Chondrocyte (in vitro differentiated cells): ENCODE data around the gene REEP6. TPM values are rescaled to one million over a fixed set of nuclear protein-coding genes. Genes with fewer than 3 reads are reported as not detected.

Source experiments
- DNase-seq: peaks from one replicate; pipeline ENCODE4 v3.0.0; 2021; ENCODE audit warnings: mixed read lengths, low spot score
- H3K27ac Mint-ChIP-seq: one replicate; pipeline ENCODE4 v1.8.0; 2021; ENCODE audit warnings: mild to moderate bottlenecking, moderate library complexity, mixed read lengths; ENCODE audit not compliant: unreplicated experiment
- H3K27me3 Mint-ChIP-seq: 2 replicates; pipeline ENCODE4 v1.8.0; 2021; ENCODE audit warnings: low read depth, mixed read lengths
- H3K36me3 Mint-ChIP-seq: 2 replicates; pipeline ENCODE4 v1.8.0; 2021; ENCODE audit warnings: low read depth, mixed read lengths
- H3K4me1 Mint-ChIP-seq: 2 replicates; pipeline ENCODE4 v1.8.0; 2021; ENCODE audit warnings: low read depth, mild to moderate bottlenecking, mixed read lengths
- H3K4me3 Mint-ChIP-seq: one replicate; pipeline ENCODE4 v1.8.0; 2021; ENCODE audit warnings: mild to moderate bottlenecking, moderate library complexity, mixed read lengths; ENCODE audit not compliant: unreplicated experiment
- H3K9me3 Mint-ChIP-seq: 2 replicates; pipeline ENCODE4 v1.8.0; 2021; ENCODE audit warnings: low read depth, mixed read lengths
- CTCF ChIP-seq: fragments of 200-600 bp; sonication (generic); IDR thresholded peaks from 2 replicates; pipeline ENCODE4 v1.5.0; 2021; ENCODE audit warnings: antibody characterized with exemption, mild to moderate bottlenecking, moderate library complexity
- total RNA-seq: library from RNA; stranded (reverse); gene quantifications from 3 replicates; pipeline ENCODE4 v1.2.1, GENCODE V29; 2021

REEP6 gene
- total RNA-seq, 1 donor from 2014 or later, result 2.8 TPM

GRCh38 chr19:1455002-1455335, 36.0 kb upstream of the REEP6 start:
- no peak overlapping the region for H3K27ac Mint-ChIP-seq
- TF ChIP-seq CTCF, result no peak
- no peak overlapping the region for H3K4me3 Mint-ChIP-seq
- peaks cover 6% of the 10 kb centered on the region for H3K36me3 Mint-ChIP-seq
- peaks cover 9% of the 10 kb centered on the region for H3K4me1 Mint-ChIP-seq
- no peaks in the 10 kb centered on the region for H3K9me3 Mint-ChIP-seq
- peaks cover 24% of the 10 kb centered on the region for H3K27me3 Mint-ChIP-seq
- no peak for DNase-seq

- no peak for TF ChIP-seq CTCF
- Mint-ChIP-seq H3K27ac (no peak overlapping the region), H3K36me3 (peaks cover 6% of the 10 kb centered on the region), H3K9me3 (no peaks in the 10 kb centered on the region), H3K4me1 (peaks cover 9% of the 10 kb centered on the region), H3K4me3 (no peak overlapping the region), H3K27me3 (peaks cover 21% of the 10 kb centered on the region)
- no peak for DNase-seq
Observed at GRCh38 chr19:1455336-1456120, 35.5 kb upstream of the REEP6 start.

GRCh38 chr19:1456121-1456900, 34.7 kb upstream of the REEP6 start:
- Mint-ChIP-seq H3K36me3 (peaks cover 4% of the 10 kb centered on the region), H3K9me3 (no peaks in the 10 kb centered on the region), H3K27ac (no peak overlapping the region), H3K27me3 (peaks cover 13% of the 10 kb centered on the region), H3K4me3 (no peak overlapping the region), H3K4me1 (peaks cover 4% of the 10 kb centered on the region)
- no peak for TF ChIP-seq CTCF
- DNase-seq, result no peak

GRCh38 chr19:1457031-1457739, 33.8 kb upstream of the REEP6 start:
- no peaks in the 10 kb centered on the region for H3K9me3 Mint-ChIP-seq
- no peak for TF ChIP-seq CTCF
- peaks cover 11% of the 10 kb centered on the region for H3K27me3 Mint-ChIP-seq

GRCh38 chr19:1457892-1458291, 33.1 kb upstream of the REEP6 start:
- H3K4me3 Mint-ChIP-seq, result no peak overlapping the region
- DNase-seq, result no peak
- no peak for TF ChIP-seq CTCF
- peaks cover 7% of the 10 kb centered on the region for H3K27me3 Mint-ChIP-seq
- H3K36me3 Mint-ChIP-seq, result peaks cover 4% of the 10 kb centered on the region
- H3K4me1 Mint-ChIP-seq, result peaks cover 4% of the 10 kb centered on the region
- no peak overlapping the region for H3K27ac Mint-ChIP-seq
- no peaks in the 10 kb centered on the region for H3K9me3 Mint-ChIP-seq

More at GRCh38 chr19:1457031-1457739, 33.8 kb upstream of the REEP6 start:
- H3K27ac Mint-ChIP-seq, result no peak overlapping the region
- peaks cover 4% of the 10 kb centered on the region for H3K4me1 Mint-ChIP-seq
- H3K4me3 Mint-ChIP-seq, result no peak overlapping the region
- peaks cover 4% of the 10 kb centered on the region for H3K36me3 Mint-ChIP-seq
- no peak for DNase-seq
